GM19043 (cell line): ENCODE results near the gene FAN1.

Source experiments
- ATAC-seq: cut with Tn5 transposase; IDR thresholded peaks from one replicate; pipeline ENCODE4 v1.9.1; 2021; ENCODE audit warnings: low read depth; ENCODE audit not compliant: unreplicated experiment

Gene FAN1

GRCh38 chr15:30919877-30920550, 16.3 kb downstream of the FAN1 start:
- no peak for ATAC-seq

- no peak for ATAC-seq
Observed at GRCh38 chr15:30921106-30921505, 17.4 kb downstream of the FAN1 start.

- ATAC-seq, result no peak
Observed at GRCh38 chr15:30921781-30922479, 18.2 kb downstream of the FAN1 start.

- ATAC-seq, result no peak
Observed at GRCh38 chr15:30922480-30923311, 19.0 kb downstream of the FAN1 start.

- ATAC-seq, result no peak
Observed at GRCh38 chr15:30923429-30923828, 19.7 kb downstream of the FAN1 start.

GRCh38 chr15:30924353-30924752, 20.6 kb downstream of the FAN1 start:
- ATAC-seq, result no peak

- no peak for ATAC-seq
Observed at GRCh38 chr15:30925686-30926085, 22.0 kb downstream of the FAN1 start.

- no peak for ATAC-seq
Observed at GRCh38 chr15:30926161-30926560, 22.4 kb downstream of the FAN1 start.

GRCh38 chr15:30927148-30927761, 23.5 kb downstream of the FAN1 start:
- ATAC-seq, result no peak

- no peak for ATAC-seq
Observed at GRCh38 chr15:30928076-30928475, 24.4 kb downstream of the FAN1 start.

GRCh38 chr15:30929064-30929669, 25.5 kb downstream of the FAN1 start:
- no peak for ATAC-seq

- ATAC-seq, result no peak
Observed at GRCh38 chr15:30929982-30930381, 26.3 kb downstream of the FAN1 start.

GRCh38 chr15:30930422-30930821, 26.7 kb downstream of the FAN1 start:
- ATAC-seq, result no peak

GRCh38 chr15:30933293-30933692, 29.6 kb downstream of the FAN1 start:
- ATAC-seq, result no peak

- no peak for ATAC-seq
Observed at GRCh38 chr15:30939161-30939560, 35.4 kb downstream of the FAN1 start.

- ATAC-seq, result no peak
Observed at GRCh38 chr15:30940359-30940758, 36.6 kb downstream of the FAN1 start.

GRCh38 chr15:30941520-30941919, 37.8 kb downstream of the FAN1 start:
- ATAC-seq, result no peak

GRCh38 chr15:30943654-30944335, 40.1 kb downstream of the FAN1 start:
- ATAC-seq, result no peak

GRCh38 chr15:30953183-30953582, 49.5 kb downstream of the FAN1 start:
- no peak for ATAC-seq
